Measurements from ENCODE around the gene EXO1. TPM values are rescaled to one million over a fixed set of nuclear protein-coding genes. Genes with fewer than 3 reads are reported as not detected.

Gene EXO1
- total and polyA plus RNA-seq, 2 experiments from 2014 or later, result 6.2 TPM

DNA sequence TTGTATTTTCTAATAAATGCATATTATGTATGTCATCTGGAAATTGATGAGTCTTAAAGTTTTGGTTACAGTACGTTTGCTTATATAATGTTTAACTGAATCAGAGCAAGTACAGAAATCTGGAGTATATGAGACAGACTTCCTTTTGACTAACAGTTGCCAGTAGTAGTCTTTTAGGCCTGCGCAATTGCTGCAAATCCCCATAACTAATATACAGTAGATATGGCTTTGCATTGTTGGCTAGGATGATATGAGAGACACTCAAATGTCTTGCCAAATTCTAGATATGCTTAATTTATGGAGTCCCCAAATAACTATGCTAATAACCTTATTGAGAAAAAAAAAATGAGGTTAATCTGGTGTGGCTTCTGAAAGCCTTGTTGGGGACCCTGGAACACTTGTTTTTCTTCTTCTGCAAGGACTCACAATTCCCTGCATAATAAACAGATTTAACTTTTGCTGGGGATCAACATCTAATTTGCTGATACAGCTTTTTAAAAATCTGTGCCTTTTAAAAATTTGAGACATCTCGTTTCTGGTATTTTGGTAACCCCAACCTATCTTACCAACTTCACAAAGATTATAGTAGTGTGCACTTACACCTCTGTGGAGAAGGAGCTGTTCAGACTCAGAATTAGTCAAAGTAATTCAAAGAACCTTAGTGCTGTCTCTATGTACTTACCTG is 22.9 kb downstream of the EXO1 start:
- Histone ChIP-seq H3K9ac (no peak overlapping the region), H4K20me1 (ENCODE audit: insufficient read depth) (no peaks in the 10 kb centered on the region), H3K4me2 (ENCODE audit: unreplicated experiment) (no peak overlapping the region), H3K36me3 (ENCODE audit: low read depth) (no peaks in the 10 kb centered on the region; the same call in 1 of the 2 replicates), H3K27ac (no peak overlapping the region), H3K4me3 (no peak overlapping the region), H3K79me2 (ENCODE audit: insufficient read depth) (no peaks in the 10 kb centered on the region), H3F3A (ENCODE audit: insufficient read depth) (peaks cover 7% of the 10 kb centered on the region; the same call in 1 of the 2 replicates), H3K27me3 (replicated peaks; ENCODE audit: insufficient read depth) (no peaks in the 10 kb centered on the region), H3K4me1 (ENCODE audit: insufficient read depth) (no peaks in the 10 kb centered on the region), H3K9me2 (ENCODE audit: insufficient read depth) (no peaks in the 10 kb centered on the region), H3K9me3 (ENCODE audit: low read depth) (no peaks in the 10 kb centered on the region), H2AFZ (no peak overlapping the region)
- no peak for DNase-seq
- no peak for TF ChIP-seq EZH2phosphoT487 (IDR thresholded peaks at IDR 0.05; ENCODE audit: insufficient read depth, low read depth)
- no peak for TF ChIP-seq EZH2 (IDR thresholded peaks at IDR 0.05; ENCODE audit: insufficient read depth, poor library complexity, severe bottlenecking)
- in situ Hi-C loops (cut with MboI), result no loop called here
- WGBS, 2 experiments (ENCODE audit: low coverage in 1 of 2, low lambda C conversion rate in 2 of 2, missing lambda C conversion rate in 2 of 2), result 92 to 98% methylated on average over 3 of the region's 3 CpGs

GRCh38 chr1:241881440-241881839 is 33.4 kb downstream of the EXO1 start:
- peaks cover 6% of the 10 kb centered on the region; the same call in 1 of the 2 replicates for H3K4me1 ChIP-seq (ENCODE audit: insufficient read depth)
- no peak for DNase-seq
- no peak for TF ChIP-seq EZH2phosphoT487 (IDR thresholded peaks at IDR 0.05; ENCODE audit: insufficient read depth, low read depth)
- TF ChIP-seq EZH2 (IDR thresholded peaks at IDR 0.05; ENCODE audit: insufficient read depth, poor library complexity, severe bottlenecking), result no peak
- H4K20me1 ChIP-seq (ENCODE audit: insufficient read depth), result no peaks in the 10 kb centered on the region
- no peak overlapping the region for H3K4me2 ChIP-seq (ENCODE audit: unreplicated experiment)
- no peaks in the 10 kb centered on the region for H3K9me3 ChIP-seq (ENCODE audit: low read depth)
- 93 to 95% methylated on average over 6 of the region's 6 CpGs for WGBS, 2 experiments (ENCODE audit: low coverage in 1 of 2, low lambda C conversion rate in 2 of 2, missing lambda C conversion rate in 2 of 2)
- no peaks in the 10 kb centered on the region for H3K27me3 ChIP-seq (replicated peaks; ENCODE audit: insufficient read depth)
- in situ Hi-C loops (cut with MboI), result no loop called here
- H3K79me2 ChIP-seq (ENCODE audit: insufficient read depth), result no peaks in the 10 kb centered on the region
- H3K9ac ChIP-seq, result no peak overlapping the region
- H3F3A ChIP-seq (ENCODE audit: insufficient read depth), result no peaks in the 10 kb centered on the region
- no peak overlapping the region for H3K4me3 ChIP-seq
- H3K36me3 ChIP-seq (ENCODE audit: low read depth), result no peaks in the 10 kb centered on the region
- peak overlapping the region; percentile 80; the same call in 1 of the 2 replicates for H2AFZ ChIP-seq
- no peak overlapping the region for H3K27ac ChIP-seq
- no peaks in the 10 kb centered on the region for H3K9me2 ChIP-seq (ENCODE audit: insufficient read depth)

GRCh38 chr1:241883159-241883558 is 35.2 kb downstream of the EXO1 start:
- no peaks in the 10 kb centered on the region for H3K36me3 ChIP-seq (ENCODE audit: low read depth)

GRCh38 chr1:241888232-241888631 is 40.2 kb downstream of the EXO1 start:
- no peaks in the 10 kb centered on the region for H3F3A ChIP-seq (ENCODE audit: insufficient read depth)
- H3K9me2 ChIP-seq (ENCODE audit: insufficient read depth), result no peaks in the 10 kb centered on the region
- no peaks in the 10 kb centered on the region for H4K20me1 ChIP-seq (ENCODE audit: insufficient read depth)
- no peaks in the 10 kb centered on the region for H3K9me3 ChIP-seq (ENCODE audit: low read depth)
- H3K79me2 ChIP-seq (ENCODE audit: insufficient read depth), result no peaks in the 10 kb centered on the region
- TF ChIP-seq EZH2 (IDR thresholded peaks at IDR 0.05; ENCODE audit: insufficient read depth, poor library complexity, severe bottlenecking), result no peak
- TF ChIP-seq EZH2phosphoT487 (IDR thresholded peaks at IDR 0.05; ENCODE audit: insufficient read depth, low read depth), result no peak
- H3K4me1 ChIP-seq (ENCODE audit: insufficient read depth), result peaks cover 3% of the 10 kb centered on the region; the same call in 1 of the 2 replicates
- no peaks in the 10 kb centered on the region for H3K27me3 ChIP-seq (replicated peaks; ENCODE audit: insufficient read depth)
- DNase-seq, result peak; percentile 54
- no peak overlapping the region for H3K4me2 ChIP-seq (ENCODE audit: unreplicated experiment)
- in situ Hi-C loops (cut with MboI), result no loop called here
- no peak overlapping the region for H3K9ac ChIP-seq
- H3K36me3 ChIP-seq (ENCODE audit: low read depth), result no peaks in the 10 kb centered on the region
- no peak overlapping the region for H3K27ac ChIP-seq
- H2AFZ ChIP-seq, result no peak overlapping the region
- 70% methylated on average over 4 of the region's 4 CpGs for WGBS, 2 experiments (ENCODE audit: low coverage in 1 of 2, low lambda C conversion rate in 2 of 2, missing lambda C conversion rate in 2 of 2)
- H3K4me3 ChIP-seq, result no peak overlapping the region

More at GRCh38 chr1:241883159-241883558, 35.2 kb downstream of the EXO1 start:
- TF ChIP-seq EZH2phosphoT487 (IDR thresholded peaks at IDR 0.05; ENCODE audit: insufficient read depth, low read depth) (no peak), EZH2 (IDR thresholded peaks at IDR 0.05; ENCODE audit: insufficient read depth, poor library complexity, severe bottlenecking) (no peak)
- Histone ChIP-seq H3K27me3 (replicated peaks; ENCODE audit: insufficient read depth) (no peaks in the 10 kb centered on the region), H3K9me3 (ENCODE audit: low read depth) (no peaks in the 10 kb centered on the region), H4K20me1 (ENCODE audit: insufficient read depth) (no peaks in the 10 kb centered on the region), H3F3A (ENCODE audit: insufficient read depth) (no peaks in the 10 kb centered on the region), H3K4me3 (no peak overlapping the region), H3K4me2 (ENCODE audit: unreplicated experiment) (no peak overlapping the region), H3K4me1 (ENCODE audit: insufficient read depth) (peaks cover 6% of the 10 kb centered on the region; the same call in 1 of the 2 replicates), H2AFZ (0 out of 2 replicates have a peak overlapping the region, but pooled peaks have one; percentile 28), H3K79me2 (ENCODE audit: insufficient read depth) (no peaks in the 10 kb centered on the region), H3K27ac (no peak overlapping the region), H3K9me2 (ENCODE audit: insufficient read depth) (no peaks in the 10 kb centered on the region), H3K9ac (no peak overlapping the region)
- DNase-seq, result no peak
- in situ Hi-C loops (cut with MboI), result no loop called here
- WGBS, 2 experiments (ENCODE audit: low coverage in 1 of 2, low lambda C conversion rate in 2 of 2, missing lambda C conversion rate in 2 of 2), result 56 to 62% methylated on average over 1 of the region's 1 CpG

All from GM23248 (cell line).